ENCODE results near the gene PGAP2. TPM values are rescaled to one million over a fixed set of nuclear protein-coding genes. Genes with fewer than 3 reads are reported as not detected.
"Not testable (repeated sequence)": the region's sequence is repeated elsewhere in the genome, so short reads cannot be mapped to it uniquely, and the experiment has no call there.

Gene PGAP2
- 10 to 100 TPM; 21.3 to 26.8 TPM for total RNA-seq
- long read RNA-seq, partial matches to known transcripts: 15 of 29 reads
- long read RNA-seq, other reads (novel, unspliced or antisense): 7 of 29 reads

- peak; percentile 82 for ATAC-seq
- peak; percentile 69 to 86 for DNase-seq
- intact Hi-C loops (cut with DNase I, micrococcal nuclease): no loop called here
Observed at GRCh38 chr11:3807909-3808860, at the start of gene PGAP2. Gene PGAP2 (plus strand): TSS chr11:3808560. CDS start chr11:3811260, 2,700 bp downstream.

- intact Hi-C loops (cut with DNase I, micrococcal nuclease): no loop called here
- ATAC-seq (no peak), DNase-seq (no peak)
Observed at GRCh38 chr11:3764266-3764665, 44.1 kb upstream of the PGAP2 start.

GRCh38 chr11:3766836-3767235, 41.5 kb upstream of the PGAP2 start:
- DNase-seq; intact Hi-C loops (cut with DNase I, micrococcal nuclease); ATAC-seq: not testable (repeated sequence)

GRCh38 chr11:3767536-3767935, 40.8 kb upstream of the PGAP2 start:
- intact Hi-C loops (cut with DNase I, micrococcal nuclease): no loop called here
- DNase-seq: no peak
- no peak for ATAC-seq

- intact Hi-C loops (cut with DNase I, micrococcal nuclease): no loop called here
- DNase-seq (no peak), ATAC-seq (no peak)
Observed at GRCh38 chr11:3773180-3773579, 35.2 kb upstream of the PGAP2 start.

GRCh38 chr11:3775736-3776406, 32.5 kb upstream of the PGAP2 start:
- no peak for DNase-seq
- intact Hi-C loops (cut with DNase I, micrococcal nuclease): no loop called here
- no peak for ATAC-seq

- ATAC-seq: no peak
- intact Hi-C loops (cut with DNase I, micrococcal nuclease): no loop called here
- no peak for DNase-seq
Observed at GRCh38 chr11:3781423-3781822, 26.9 kb upstream of the PGAP2 start.

- DNase-seq: no peak
- ATAC-seq: no peak
- intact Hi-C loops (cut with DNase I, micrococcal nuclease): no loop called here
Observed at GRCh38 chr11:3782963-3783362, 25.4 kb upstream of the PGAP2 start.

- intact Hi-C loops (cut with DNase I, micrococcal nuclease): no loop called here
- ATAC-seq: no peak
- DNase-seq: no peak
Observed at GRCh38 chr11:3783611-3784010, 24.7 kb upstream of the PGAP2 start.

- intact Hi-C loops (cut with DNase I, micrococcal nuclease): no loop called here
- DNase-seq (no peak), ATAC-seq (no peak)
Observed at GRCh38 chr11:3786781-3787428, 21.5 kb upstream of the PGAP2 start.

- intact Hi-C loops (cut with DNase I, micrococcal nuclease); DNase-seq; ATAC-seq: not testable (repeated sequence)
Observed at GRCh38 chr11:3794387-3794786, 14.0 kb upstream of the PGAP2 start.

GRCh38 chr11:3795131-3796001, 13.0 kb upstream of the PGAP2 start:
- intact Hi-C loops (cut with DNase I, micrococcal nuclease): no loop called here
- DNase-seq: no peak
- no peak for ATAC-seq

- no peak for DNase-seq
- intact Hi-C loops (cut with DNase I, micrococcal nuclease): no loop called here
- ATAC-seq: no peak
Observed at GRCh38 chr11:3796002-3796311, 12.4 kb upstream of the PGAP2 start.

GRCh38 chr11:3796346-3796745, 12.0 kb upstream of the PGAP2 start:
- no peak for ATAC-seq
- DNase-seq: no peak
- intact Hi-C loops (cut with DNase I, micrococcal nuclease): no loop called here

- ATAC-seq: peak; percentile 45
- intact Hi-C loops (cut with DNase I, micrococcal nuclease): no loop called here
- DNase-seq: peak in 1 of 2 donors; percentile 54
Observed at GRCh38 chr11:3796801-3797328, 11.5 kb upstream of the PGAP2 start.

GRCh38 chr11:3797329-3798090, 10.8 kb upstream of the PGAP2 start, which contains the start of gene NUP98:
Gene NUP98 (minus strand): TSS chr11:3797554. CDS start chr11:3782117, 15,437 bp downstream.
- intact Hi-C loops (cut with DNase I, micrococcal nuclease): no loop called here
- peak; percentile 99 to 100 for DNase-seq
- peak; percentile 88 for ATAC-seq

GRCh38 chr11:3799143-3799542, 9.2 kb upstream of the PGAP2 start:
- ATAC-seq (no peak), DNase-seq (no peak)
- intact Hi-C loops (cut with DNase I, micrococcal nuclease): no loop called here

- ATAC-seq: no peak
- no peak for DNase-seq
- intact Hi-C loops (cut with DNase I, micrococcal nuclease): no loop called here
Observed at GRCh38 chr11:3799873-3800272, 8.5 kb upstream of the PGAP2 start.

Measured in left colon (tissue), 2 donors.